Medulla oblongata (tissue), 1 donor: ENCODE results near the gene STAB2.
"Not testable (repeated sequence)": the region's sequence is repeated elsewhere in the genome, so short reads cannot be mapped to it uniquely, and the experiment has no call there.

Experiments used
- DNase-seq: peaks from one replicate; pipeline ENCODE4 v3.0.0-alpha.2; 2015; ENCODE audit errors: extremely low spot score

STAB2 gene

GRCh38 chr12:103647267-103647666 is 60.2 kb downstream of the STAB2 start:
- DNase-seq: no peak

- no peak for DNase-seq
Measured at GRCh38 chr12:103652808-103653207, 65.7 kb downstream of the STAB2 start.

GRCh38 chr12:103653568-103654173 is 66.6 kb downstream of the STAB2 start:
- not testable (repeated sequence) for DNase-seq

- no peak for DNase-seq
Measured at GRCh38 chr12:103654816-103655215, 67.7 kb downstream of the STAB2 start.

GRCh38 chr12:103656291-103656690 is 69.2 kb downstream of the STAB2 start:
- DNase-seq: no peak

GRCh38 chr12:103657331-103657730 is 70.3 kb downstream of the STAB2 start:
- DNase-seq: no peak

GRCh38 chr12:103664626-103665025 is 77.6 kb downstream of the STAB2 start:
- no peak for DNase-seq

- no peak for DNase-seq
Measured at GRCh38 chr12:103665971-103666370, 78.9 kb downstream of the STAB2 start.

- no peak for DNase-seq
Measured at GRCh38 chr12:103667125-103667524, 80.1 kb downstream of the STAB2 start.

- DNase-seq: no peak
Measured at GRCh38 chr12:103668520-103668919, 81.4 kb downstream of the STAB2 start.

GRCh38 chr12:103671367-103671766 is 84.3 kb downstream of the STAB2 start:
- DNase-seq: no peak

- no peak for DNase-seq
Measured at GRCh38 chr12:103672401-103673119, 85.5 kb downstream of the STAB2 start.

- no peak for DNase-seq
Measured at GRCh38 chr12:103673487-103673886, 86.4 kb downstream of the STAB2 start.

- no peak for DNase-seq
Measured at GRCh38 chr12:103673891-103674375, 86.9 kb downstream of the STAB2 start.

- no peak for DNase-seq
Measured at GRCh38 chr12:103676893-103677292, 89.8 kb downstream of the STAB2 start.

- DNase-seq: no peak
Measured at GRCh38 chr12:103677341-103677740, 90.3 kb downstream of the STAB2 start.

GRCh38 chr12:103677905-103678304 is 90.8 kb downstream of the STAB2 start:
- no peak for DNase-seq

- no peak for DNase-seq
Measured at GRCh38 chr12:103679421-103680170, 92.5 kb downstream of the STAB2 start.

- no peak for DNase-seq
Measured at GRCh38 chr12:103680591-103681141, 93.6 kb downstream of the STAB2 start.

GRCh38 chr12:103686026-103686425 is 99.0 kb downstream of the STAB2 start:
- no peak for DNase-seq

GRCh38 chr12:103687253-103687652 is 100.2 kb downstream of the STAB2 start:
- no peak for DNase-seq

- no peak for DNase-seq
Measured at GRCh38 chr12:103688376-103689063, 101.4 kb downstream of the STAB2 start.
